ENCODE data around the gene POM121.
"Not testable (repeated sequence)": the region's sequence is repeated elsewhere in the genome, so short reads cannot be mapped to it uniquely, and the experiment has no call there.

GRCh38 chr7:72891750-72892149 is 33.1 kb upstream of the POM121 start:
- not testable (repeated sequence) for TF ChIP-seq CTCF, POLR2A (IDR thresholded peaks at IDR 0.05)

All from uterus (tissue), 2 donors.